ENCODE measurements around the gene ARF6. TPM values are rescaled to one million over a fixed set of nuclear protein-coding genes. Genes with fewer than 3 reads are reported as not detected.
A peak's percentile ranks its signal among the peaks of the same experiment; 100 is the strongest.

ARF6 gene
- total RNA-seq, 1 experiment from 2014 or later, result 88.8 TPM

DNA sequence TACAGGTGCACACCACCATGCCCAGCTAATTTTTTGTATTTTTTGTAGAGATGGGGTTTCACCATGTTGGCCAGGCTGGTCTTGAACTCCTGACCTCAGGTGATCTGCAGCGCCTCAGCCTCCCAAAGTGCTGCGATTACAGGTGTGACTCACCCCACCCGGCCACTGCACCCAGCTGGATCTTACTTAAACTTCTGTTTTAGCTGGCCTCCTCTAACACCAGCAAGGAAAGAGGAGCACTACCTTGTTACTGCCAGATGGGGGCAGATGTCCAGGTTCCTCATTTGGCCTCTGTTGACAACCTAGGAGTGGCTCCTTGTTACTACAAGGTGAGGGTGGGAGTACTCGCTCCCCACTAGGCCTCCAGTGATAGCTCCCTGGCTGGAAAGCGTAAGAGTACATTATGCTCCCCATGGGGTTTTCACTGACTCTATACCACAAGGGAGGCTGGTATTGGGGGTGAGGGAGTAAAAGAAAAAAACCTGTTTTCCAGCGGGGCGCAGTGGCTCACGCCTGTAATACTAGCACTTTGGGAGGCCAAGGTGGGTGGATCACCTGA, 13.2 kb upstream of the ARF6 start:
- Histone ChIP-seq H2AFZ (ENCODE audit: low read depth, low read length, poor library complexity, severe bottlenecking) (peak overlapping the region; percentile 88), H3K27ac (ENCODE audit: low read depth, low read length) (peak overlapping the region; percentile 63), H3K4me3 (replicated peaks in 1 of 2; ENCODE audit: low read depth in 1 of 2, low read length in 2 of 2) (peak overlapping the region in 1 of 2 experiments; percentile 33; a peak in 2 of 4 replicates), H3K79me2 (ENCODE audit: insufficient read depth, low read length) (no peaks in the 10 kb centered on the region), H3K9me2 (ENCODE audit: insufficient read depth) (no peaks in the 10 kb centered on the region), H3K9me3 (ENCODE audit: control insufficient read depth in 1 of 2, insufficient read depth in 1 of 2, low read depth in 1 of 2, low read length in 2 of 2) (no peaks in the 10 kb centered on the region), H3K27me3 (ENCODE audit: insufficient read depth, low read length) (no peaks in the 10 kb centered on the region), H3K4me1 (ENCODE audit: control insufficient read depth in 1 of 2, insufficient read depth in 2 of 2, low read length in 2 of 2) (peaks cover 27 to 63% of the 10 kb centered on the region in 2 experiments), H3K9ac (ENCODE audit: low read length) (peak overlapping the region; percentile 46), H3K36me3 (ENCODE audit: control insufficient read depth in 1 of 2, insufficient read depth in 2 of 2, low read length in 2 of 2) (no peaks in the 10 kb centered on the region), H4K20me1 (ENCODE audit: insufficient read depth) (no peaks in the 10 kb centered on the region), H3K4me2 (ENCODE audit: low read length) (peak overlapping the region; percentile 67)
- no TSS peak for BruUV-seq (replicated peaks)
- ChIA-PET RAD21 (ENCODE audit: low non-redundant PET in 1 of 2, low total read pairs in 2 of 2, uncharacterized antibody in 2 of 2, unreplicated experiment in 2 of 2) (interaction anchor here (0.5 to 1.2 kb wide), 7 partner anchors 12 to 262 kb away, joined by 3 to 4 read pairs (median 3); partner anchors contain the start of gene NEMF (in 1 of the 2)), POLR2A (interaction anchor here (0.7 to 1.8 kb wide), 9 partner anchors 9 to 181 kb away, joined by 3 to 20 read pairs (median 5); partner anchors contain the start of gene ARF6), CTCF (interaction anchor here (0.6 to 2.1 kb wide), 19 partner anchors 9 to 232 kb away, joined by 3 to 30 read pairs (median 5); partner anchors contain the start of genes ARF6 and NEMF)
- peak; percentile 89 for ATAC-seq
- TF ChIP-seq, protein P1, sequence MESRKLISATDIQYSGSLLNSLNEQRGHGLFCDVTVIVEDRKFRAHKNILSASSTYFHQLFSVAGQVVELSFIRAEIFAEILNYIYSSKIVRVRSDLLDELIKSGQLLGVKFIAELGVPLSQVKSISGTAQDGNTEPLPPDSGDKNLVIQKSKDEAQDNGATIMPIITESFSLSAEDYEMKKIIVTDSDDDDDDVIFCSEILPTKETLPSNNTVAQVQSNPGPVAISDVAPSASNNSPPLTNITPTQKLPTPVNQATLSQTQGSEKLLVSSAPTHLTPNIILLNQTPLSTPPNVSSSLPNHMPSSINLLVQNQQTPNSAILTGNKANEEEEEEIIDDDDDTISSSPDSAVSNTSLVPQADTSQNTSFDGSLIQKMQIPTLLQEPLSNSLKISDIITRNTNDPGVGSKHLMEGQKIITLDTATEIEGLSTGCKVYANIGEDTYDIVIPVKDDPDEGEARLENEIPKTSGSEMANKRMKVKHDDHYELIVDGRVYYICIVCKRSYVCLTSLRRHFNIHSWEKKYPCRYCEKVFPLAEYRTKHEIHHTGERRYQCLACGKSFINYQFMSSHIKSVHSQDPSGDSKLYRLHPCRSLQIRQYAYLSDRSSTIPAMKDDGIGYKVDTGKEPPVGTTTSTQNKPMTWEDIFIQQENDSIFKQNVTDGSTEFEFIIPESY (IDR thresholded peaks at IDR 0.05; ENCODE audit: extremely low read depth, insufficient replicate concordance, low read length), result no peak
- TF ChIP-seq CBX3 (IDR thresholded peaks at IDR 0.05; ENCODE audit: low read depth) (peak; percentile 89; the same call in 1 of the 2 replicates), RAD21 (IDR thresholded peaks at IDR 0.05; ENCODE audit: low read depth) (peak; percentile 79), SP1 (IDR thresholded peaks at IDR 0.05; ENCODE audit: low read depth) (peak; percentile 53), YY1 (IDR thresholded peaks at IDR 0.05; ENCODE audit: extremely low read depth, insufficient replicate concordance, low read depth, low read length) (peak; percentile 51), JUND (IDR thresholded peaks at IDR 0.05) (peak; percentile 62), ZNF274 (IDR thresholded peaks at IDR 0.05; ENCODE audit: low read depth, low read length) (no peak), EGR1 (IDR thresholded peaks at IDR 0.05; ENCODE audit: low read depth) (no peak; the same call in 1 of the 2 replicates), ZFX (IDR thresholded peaks at IDR 0.05) (peak; percentile 39; the same call in 1 of the 2 replicates), TCF7L2 (IDR thresholded peaks at IDR 0.05; ENCODE audit: borderline replicate concordance, extremely low read depth, insufficient read depth, insufficient read length) (no peak), POLR2AphosphoS5 (IDR thresholded peaks at IDR 0.05; ENCODE audit: low read depth, low read length) (peak; percentile 44), POLR2A (IDR thresholded peaks at IDR 0.05; ENCODE audit: borderline replicate concordance, extremely low read depth, insufficient read depth, insufficient read length) (no peak), FOSL1 (IDR thresholded peaks at IDR 0.05; ENCODE audit: low read depth) (peak; percentile 66), ELF1 (IDR thresholded peaks at IDR 0.05; ENCODE audit: borderline replicate concordance, low read depth) (no peak)
- TF ChIP-seq, protein P2, sequence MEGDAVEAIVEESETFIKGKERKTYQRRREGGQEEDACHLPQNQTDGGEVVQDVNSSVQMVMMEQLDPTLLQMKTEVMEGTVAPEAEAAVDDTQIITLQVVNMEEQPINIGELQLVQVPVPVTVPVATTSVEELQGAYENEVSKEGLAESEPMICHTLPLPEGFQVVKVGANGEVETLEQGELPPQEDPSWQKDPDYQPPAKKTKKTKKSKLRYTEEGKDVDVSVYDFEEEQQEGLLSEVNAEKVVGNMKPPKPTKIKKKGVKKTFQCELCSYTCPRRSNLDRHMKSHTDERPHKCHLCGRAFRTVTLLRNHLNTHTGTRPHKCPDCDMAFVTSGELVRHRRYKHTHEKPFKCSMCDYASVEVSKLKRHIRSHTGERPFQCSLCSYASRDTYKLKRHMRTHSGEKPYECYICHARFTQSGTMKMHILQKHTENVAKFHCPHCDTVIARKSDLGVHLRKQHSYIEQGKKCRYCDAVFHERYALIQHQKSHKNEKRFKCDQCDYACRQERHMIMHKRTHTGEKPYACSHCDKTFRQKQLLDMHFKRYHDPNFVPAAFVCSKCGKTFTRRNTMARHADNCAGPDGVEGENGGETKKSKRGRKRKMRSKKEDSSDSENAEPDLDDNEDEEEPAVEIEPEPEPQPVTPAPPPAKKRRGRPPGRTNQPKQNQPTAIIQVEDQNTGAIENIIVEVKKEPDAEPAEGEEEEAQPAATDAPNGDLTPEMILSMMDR (IDR thresholded peaks at IDR 0.05 in 2 of 3, conservative IDR thresholded peaks at IDR 0.05 in 1 of 3; ENCODE audit: borderline replicate concordance in 1 of 3, insufficient read depth in 1 of 3, low read depth in 2 of 3, low read length in 2 of 3), result peak; percentile 53 to 88 (median 79); a peak in 5 of 6 replicates
- TF ChIP-seq, protein P3, sequence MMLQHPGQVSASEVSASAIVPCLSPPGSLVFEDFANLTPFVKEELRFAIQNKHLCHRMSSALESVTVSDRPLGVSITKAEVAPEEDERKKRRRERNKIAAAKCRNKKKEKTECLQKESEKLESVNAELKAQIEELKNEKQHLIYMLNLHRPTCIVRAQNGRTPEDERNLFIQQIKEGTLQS (IDR thresholded peaks at IDR 0.05), result no peak
- intact Hi-C loops (cut with micrococcal nuclease), result loop anchor here (1.0 kb wide), 2 partner anchors 13 to 226 kb away; no protein-coding TSS in a partner anchor
- DNase-seq (ENCODE audit: low read depth, low spot score), result peak; percentile 95

Data from HCT116 (cell line).